Testis (tissue), 2 donors: ENCODE data around the gene CDK5R1.

Experiments used
- POLR2A ChIP-seq: fragments of 450-650 bp; IDR thresholded peaks from one replicate; pipeline ENCODE4 v1.6.1; 2017; ENCODE audit warnings: antibody characterized with exemption, mild to moderate bottlenecking, moderate library complexity
- TF ChIP-seq, protein P1 (sequence below), 3 experiments: fragments of 450-650 bp in 2 of 3; fragments of 200-600 bp in 1 of 3; sonication (generic) in 1 of 3; IDR thresholded peaks; one replicate each; pipeline ENCODE4 v1.5.1; 2016 to 2019; ENCODE audit warnings: antibody characterized with exemption in 3 of 3, mild to moderate bottlenecking in 2 of 3, moderate library complexity in 1 of 3

DNA sequence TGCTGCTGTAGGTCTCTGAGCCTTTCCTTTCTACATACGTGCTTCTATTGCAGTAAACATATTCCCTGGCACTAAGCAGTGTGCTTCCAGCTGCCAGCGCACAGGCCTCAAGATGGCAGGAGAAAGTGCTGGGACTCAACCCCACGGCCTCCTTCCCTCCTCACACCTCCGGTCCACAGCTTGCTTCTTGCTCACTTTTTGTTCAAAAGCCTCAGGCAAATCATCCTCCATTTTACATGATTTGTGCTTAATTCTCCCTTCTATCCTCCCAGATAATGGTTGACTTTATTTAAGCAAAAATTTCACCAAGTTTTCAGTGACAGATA lies 5.4 kb downstream of the CDK5R1 start:
- TF ChIP-seq, protein P1, sequence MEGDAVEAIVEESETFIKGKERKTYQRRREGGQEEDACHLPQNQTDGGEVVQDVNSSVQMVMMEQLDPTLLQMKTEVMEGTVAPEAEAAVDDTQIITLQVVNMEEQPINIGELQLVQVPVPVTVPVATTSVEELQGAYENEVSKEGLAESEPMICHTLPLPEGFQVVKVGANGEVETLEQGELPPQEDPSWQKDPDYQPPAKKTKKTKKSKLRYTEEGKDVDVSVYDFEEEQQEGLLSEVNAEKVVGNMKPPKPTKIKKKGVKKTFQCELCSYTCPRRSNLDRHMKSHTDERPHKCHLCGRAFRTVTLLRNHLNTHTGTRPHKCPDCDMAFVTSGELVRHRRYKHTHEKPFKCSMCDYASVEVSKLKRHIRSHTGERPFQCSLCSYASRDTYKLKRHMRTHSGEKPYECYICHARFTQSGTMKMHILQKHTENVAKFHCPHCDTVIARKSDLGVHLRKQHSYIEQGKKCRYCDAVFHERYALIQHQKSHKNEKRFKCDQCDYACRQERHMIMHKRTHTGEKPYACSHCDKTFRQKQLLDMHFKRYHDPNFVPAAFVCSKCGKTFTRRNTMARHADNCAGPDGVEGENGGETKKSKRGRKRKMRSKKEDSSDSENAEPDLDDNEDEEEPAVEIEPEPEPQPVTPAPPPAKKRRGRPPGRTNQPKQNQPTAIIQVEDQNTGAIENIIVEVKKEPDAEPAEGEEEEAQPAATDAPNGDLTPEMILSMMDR (IDR thresholded peaks at IDR 0.05): no peak
- no peak for TF ChIP-seq POLR2A
